Trophoblast cell (in vitro differentiated cells and primary cell): ENCODE results near the gene MAP3K4.

Source experiments
- DNase-seq, 2 donors: peaks; one replicate each; pipeline ENCODE4 v3.0.0-alpha.2; 2016
- H2AFZ ChIP-seq: 2 replicates; pipeline ENCODE4 v1.6.1; 2013; ENCODE audit warnings: low read length, moderate library complexity, mild to moderate bottlenecking; ENCODE audit not compliant: insufficient read depth, poor library complexity
- H2AK5ac ChIP-seq: 2 replicates; pipeline ENCODE4 v1.6.1; 2013; ENCODE audit warnings: mild to moderate bottlenecking, low read length
- H2BK120ac ChIP-seq: 2 replicates; pipeline ENCODE4 v1.6.1; 2013; ENCODE audit warnings: low read length, mild to moderate bottlenecking, moderate library complexity; ENCODE audit not compliant: insufficient read depth, poor library complexity
- H2BK12ac ChIP-seq: 2 replicates; pipeline ENCODE4 v1.6.1; 2013; ENCODE audit warnings: mild to moderate bottlenecking, low read length, moderate library complexity
- H2BK5ac ChIP-seq: 2 replicates; pipeline ENCODE4 v1.6.1; 2013; ENCODE audit warnings: low read length, low read depth, moderate library complexity, mild to moderate bottlenecking; ENCODE audit not compliant: poor library complexity
- H3K14ac ChIP-seq: 2 replicates; pipeline ENCODE4 v1.6.1; 2013; ENCODE audit warnings: mild to moderate bottlenecking, low read length
- H3K18ac ChIP-seq: 2 replicates; pipeline ENCODE4 v1.6.1; 2013; ENCODE audit warnings: mild to moderate bottlenecking, low read length
- H3K23ac ChIP-seq: 2 replicates; pipeline ENCODE4 v1.6.1; 2013; ENCODE audit warnings: low read length
- H3K27ac ChIP-seq: 2 replicates; pipeline ENCODE4 v1.5.1; 2013; ENCODE audit warnings: low read depth, mild to moderate bottlenecking, inconsistent platforms, low read length, moderate library complexity
- H3K27me3 ChIP-seq: 2 replicates; pipeline ENCODE4 v1.6.1; 2013; ENCODE audit warnings: inconsistent platforms, mild to moderate bottlenecking, low read length, moderate library complexity; ENCODE audit not compliant: insufficient read depth
- H3K36me3 ChIP-seq, 2 experiments: 1 replicate in 1 of 2; 2 replicates in 1 of 2; pipeline ENCODE4 v1.6.1; 2013; ENCODE audit warnings: low read length in 2 of 2, mild to moderate bottlenecking in 2 of 2, moderate library complexity in 1 of 2; ENCODE audit not compliant: insufficient read depth in 2 of 2, control insufficient read depth in 1 of 2
- H3K4ac ChIP-seq: 2 replicates; pipeline ENCODE4 v1.6.1; 2013; ENCODE audit warnings: low read depth, mild to moderate bottlenecking, low read length, moderate library complexity
- H3K4me1 ChIP-seq, 2 experiments: 1 replicate in 1 of 2; 2 replicates in 1 of 2; pipeline ENCODE4 v1.6.1; 2013; ENCODE audit warnings: low read length in 2 of 2, mild to moderate bottlenecking in 2 of 2, moderate library complexity in 1 of 2; ENCODE audit not compliant: insufficient read depth in 2 of 2, control insufficient read depth in 1 of 2
- H3K4me2 ChIP-seq: 2 replicates; pipeline ENCODE4 v1.6.1; 2013; ENCODE audit warnings: inconsistent platforms, mild to moderate bottlenecking, low read length, moderate library complexity
- H3K4me3 ChIP-seq: 2 replicates; pipeline ENCODE4 v1.5.1; 2013; ENCODE audit warnings: mild to moderate bottlenecking, low read depth, low read length, inconsistent platforms
- H3K79me1 ChIP-seq: one replicate; pipeline ENCODE4 v1.6.1; 2013; ENCODE audit warnings: low read length
- H3K79me2 ChIP-seq: 2 replicates; pipeline ENCODE4 v1.6.1; 2013; ENCODE audit warnings: low read length, mild to moderate bottlenecking; ENCODE audit not compliant: control insufficient read depth, insufficient read depth, poor library complexity
- H3K9ac ChIP-seq: 2 replicates; pipeline ENCODE4 v1.6.1; 2013; ENCODE audit warnings: mild to moderate bottlenecking, low read length
- H3K9me3 ChIP-seq: 2 replicates; pipeline ENCODE4 v1.6.1; 2013; ENCODE audit warnings: low read depth, mild to moderate bottlenecking, control low read depth, inconsistent platforms, low read length; ENCODE audit not compliant: insufficient read depth
- H4K12ac ChIP-seq: 2 replicates; pipeline ENCODE4 v1.6.1; 2013; ENCODE audit warnings: low read depth, mild to moderate bottlenecking, low read length, moderate library complexity
- H4K8ac ChIP-seq: 2 replicates; pipeline ENCODE4 v1.6.1; 2013; ENCODE audit warnings: low read depth, mild to moderate bottlenecking, low read length, moderate library complexity
- H4K91ac ChIP-seq: one replicate; pipeline ENCODE4 v1.6.1; 2013; ENCODE audit warnings: low read depth, mild to moderate bottlenecking, low read length, moderate library complexity
- WGBS: extraction: QIAGEN DNeasy Blood & Tissue Kit; methylation state at CpG from one replicate; pipeline ENCODE4 v1.1.7; 2013; ENCODE audit warnings: missing lambda C conversion rate; ENCODE audit not compliant: insufficient read length, insufficient coverage; ENCODE audit errors: extremely low coverage; 5-methylcytosine and 5-hydroxymethylcytosine counted together

The MAP3K4 gene

GRCh38 chr6:161128680-161129196 lies 137.2 kb downstream of the MAP3K4 start:
- no CpG with 5 or more reads among the region's 12 CpGs for WGBS
- Histone ChIP-seq H3K14ac (no peak overlapping the region), H3K18ac (no peak overlapping the region), H2BK12ac (no peak overlapping the region), H3K27ac (no peak overlapping the region), H4K12ac (no peak overlapping the region), H3K4me1 (peaks cover 8 to 9% of the 10 kb centered on the region in 2 experiments), H3K9me3 (peaks cover 7% of the 10 kb centered on the region), H3K27me3 (no peaks in the 10 kb centered on the region), H4K91ac (no peak overlapping the region), H2AK5ac (no peak overlapping the region), H3K36me3 (peaks cover 12 to 17% of the 10 kb centered on the region in 2 experiments), H4K8ac (no peak overlapping the region), H3K4ac (no peak overlapping the region), H3K4me3 (no peak overlapping the region), H3K79me2 (no peaks in the 10 kb centered on the region), H3K23ac (no peak overlapping the region), H2BK5ac (no peak overlapping the region), H2BK120ac (no peak overlapping the region), H3K9ac (no peak overlapping the region), H2AFZ (no peak overlapping the region), H3K79me1 (peaks cover 3% of the 10 kb centered on the region), H3K4me2 (no peak overlapping the region)
- DNase-seq, result peak in 1 of 2 donors; percentile 18

GRCh38 chr6:161130541-161130940 lies 139.0 kb downstream of the MAP3K4 start:
- Histone ChIP-seq H3K4me2 (no peak overlapping the region), H4K91ac (no peak overlapping the region), H2AK5ac (no peak overlapping the region), H3K14ac (no peak overlapping the region), H3K27ac (no peak overlapping the region), H2BK5ac (no peak overlapping the region), H3K4me1 (peaks cover 8 to 9% of the 10 kb centered on the region in 2 experiments), H3K18ac (no peak overlapping the region), H2BK120ac (no peak overlapping the region), H3K36me3 (peaks cover 18 to 27% of the 10 kb centered on the region in 2 experiments), H3K27me3 (no peaks in the 10 kb centered on the region), H4K12ac (no peak overlapping the region), H3K23ac (no peak overlapping the region), H3K79me1 (peaks cover 3% of the 10 kb centered on the region), H2AFZ (no peak overlapping the region), H2BK12ac (no peak overlapping the region), H3K9me3 (peaks cover 7% of the 10 kb centered on the region), H3K4me3 (no peak overlapping the region), H3K79me2 (no peaks in the 10 kb centered on the region), H3K9ac (no peak overlapping the region), H3K4ac (no peak overlapping the region), H4K8ac (no peak overlapping the region)
- no CpG with 5 or more reads among the region's 7 CpGs for WGBS
- peak in 1 of 2 donors; percentile 45 for DNase-seq

- no peak overlapping the region for H3K4me2 ChIP-seq
- no peak overlapping the region for H2AK5ac ChIP-seq
- no peaks in the 10 kb centered on the region for H3K79me2 ChIP-seq
- H3K36me3 ChIP-seq, result peaks cover 24 to 33% of the 10 kb centered on the region in 2 experiments
- H4K12ac ChIP-seq, result no peak overlapping the region
- peaks cover 7% of the 10 kb centered on the region for H3K9me3 ChIP-seq
- H3K9ac ChIP-seq, result no peak overlapping the region
- H3K27ac ChIP-seq, result no peak overlapping the region
- no CpG with 5 or more reads among the region's 3 CpGs for WGBS
- H3K27me3 ChIP-seq, result no peaks in the 10 kb centered on the region
- H3K18ac ChIP-seq, result no peak overlapping the region
- no peak overlapping the region for H3K14ac ChIP-seq
- H3K23ac ChIP-seq, result no peak overlapping the region
- H3K4me3 ChIP-seq, result no peak overlapping the region
- peaks cover 8 to 9% of the 10 kb centered on the region in 2 experiments for H3K4me1 ChIP-seq
- H2AFZ ChIP-seq, result no peak overlapping the region
- no peak overlapping the region for H2BK120ac ChIP-seq
- no peak overlapping the region for H4K91ac ChIP-seq
- H4K8ac ChIP-seq, result no peak overlapping the region
- H3K4ac ChIP-seq, result no peak overlapping the region
- peaks cover 3% of the 10 kb centered on the region for H3K79me1 ChIP-seq
- no peak overlapping the region for H2BK5ac ChIP-seq
- no peak for DNase-seq
- no peak overlapping the region for H2BK12ac ChIP-seq
These were observed 139.6 kb downstream of the MAP3K4 start for GRCh38 chr6:161130967-161131766.

- H4K91ac ChIP-seq, result no peak overlapping the region
- peaks cover 25 to 38% of the 10 kb centered on the region in 2 experiments for H3K36me3 ChIP-seq
- no peak overlapping the region for H4K8ac ChIP-seq
- peaks cover 2% of the 10 kb centered on the region for H3K9me3 ChIP-seq
- H3K27me3 ChIP-seq, result no peaks in the 10 kb centered on the region
- no peak overlapping the region for H2AK5ac ChIP-seq
- peak in 1 of 2 donors; percentile 25 for DNase-seq
- H3K4ac ChIP-seq, result no peak overlapping the region
- H3K79me1 ChIP-seq, result no peaks in the 10 kb centered on the region
- no CpG with 5 or more reads among the region's 11 CpGs for WGBS
- H2AFZ ChIP-seq, result no peak overlapping the region
- H3K4me2 ChIP-seq, result no peak overlapping the region
- no peak overlapping the region for H2BK12ac ChIP-seq
- H2BK5ac ChIP-seq, result no peak overlapping the region
- no peak overlapping the region for H2BK120ac ChIP-seq
- H3K27ac ChIP-seq, result no peak overlapping the region
- no peak overlapping the region for H3K9ac ChIP-seq
- H3K79me2 ChIP-seq, result no peaks in the 10 kb centered on the region
- H3K23ac ChIP-seq, result no peak overlapping the region
- no peak overlapping the region for H4K12ac ChIP-seq
- no peak overlapping the region for H3K14ac ChIP-seq
- no peak overlapping the region for H3K4me3 ChIP-seq
- no peak overlapping the region for H3K18ac ChIP-seq
- peaks cover 2 to 3% of the 10 kb centered on the region in 2 experiments for H3K4me1 ChIP-seq
These were observed 140.8 kb downstream of the MAP3K4 start for GRCh38 chr6:161132384-161132783.
